Retinal pigment epithelial cell (primary cell): ENCODE measurements around the gene ADAMTS9.

Experiments used
- DNase-seq: peaks from one replicate; pipeline ENCODE4 v3.0.0-alpha.2; 2010; ENCODE audit warnings: low read depth
- H3K4me3 ChIP-seq: 2 replicates; pipeline ENCODE4 v1.5.1; 2011; ENCODE audit warnings: mild to moderate bottlenecking, low read length, control low read depth, moderate library complexity
- TF ChIP-seq, protein P1 (sequence below): conservative IDR thresholded peaks from 2 replicates; pipeline ENCODE4 v1.5.1; 2011; ENCODE audit warnings: low read depth, low read length, control low read depth, inconsistent platforms

Gene ADAMTS9

DNA sequence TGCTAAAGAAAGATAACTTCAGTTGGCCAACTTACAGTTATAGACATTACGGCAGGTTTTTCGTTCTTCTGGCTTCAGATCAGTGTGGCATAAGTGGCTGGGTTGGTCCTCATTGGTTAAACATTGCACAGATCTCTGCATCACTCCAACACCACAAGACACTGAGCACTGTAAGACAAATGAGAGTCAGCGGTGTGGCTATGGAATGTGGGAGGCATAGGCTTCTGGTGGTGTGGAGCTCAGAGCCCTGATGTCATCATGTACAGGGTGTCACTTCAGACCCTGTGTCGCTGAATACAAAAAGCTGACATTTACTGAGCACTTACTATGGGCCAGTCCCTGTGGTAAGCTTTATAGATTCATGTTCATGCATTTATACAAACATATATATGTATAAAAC is 146.0 kb downstream of the ADAMTS9 start:
- DNase-seq: no peak
- TF ChIP-seq, protein P1, sequence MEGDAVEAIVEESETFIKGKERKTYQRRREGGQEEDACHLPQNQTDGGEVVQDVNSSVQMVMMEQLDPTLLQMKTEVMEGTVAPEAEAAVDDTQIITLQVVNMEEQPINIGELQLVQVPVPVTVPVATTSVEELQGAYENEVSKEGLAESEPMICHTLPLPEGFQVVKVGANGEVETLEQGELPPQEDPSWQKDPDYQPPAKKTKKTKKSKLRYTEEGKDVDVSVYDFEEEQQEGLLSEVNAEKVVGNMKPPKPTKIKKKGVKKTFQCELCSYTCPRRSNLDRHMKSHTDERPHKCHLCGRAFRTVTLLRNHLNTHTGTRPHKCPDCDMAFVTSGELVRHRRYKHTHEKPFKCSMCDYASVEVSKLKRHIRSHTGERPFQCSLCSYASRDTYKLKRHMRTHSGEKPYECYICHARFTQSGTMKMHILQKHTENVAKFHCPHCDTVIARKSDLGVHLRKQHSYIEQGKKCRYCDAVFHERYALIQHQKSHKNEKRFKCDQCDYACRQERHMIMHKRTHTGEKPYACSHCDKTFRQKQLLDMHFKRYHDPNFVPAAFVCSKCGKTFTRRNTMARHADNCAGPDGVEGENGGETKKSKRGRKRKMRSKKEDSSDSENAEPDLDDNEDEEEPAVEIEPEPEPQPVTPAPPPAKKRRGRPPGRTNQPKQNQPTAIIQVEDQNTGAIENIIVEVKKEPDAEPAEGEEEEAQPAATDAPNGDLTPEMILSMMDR: no peak
- no peak overlapping the region for H3K4me3 ChIP-seq

DNA sequence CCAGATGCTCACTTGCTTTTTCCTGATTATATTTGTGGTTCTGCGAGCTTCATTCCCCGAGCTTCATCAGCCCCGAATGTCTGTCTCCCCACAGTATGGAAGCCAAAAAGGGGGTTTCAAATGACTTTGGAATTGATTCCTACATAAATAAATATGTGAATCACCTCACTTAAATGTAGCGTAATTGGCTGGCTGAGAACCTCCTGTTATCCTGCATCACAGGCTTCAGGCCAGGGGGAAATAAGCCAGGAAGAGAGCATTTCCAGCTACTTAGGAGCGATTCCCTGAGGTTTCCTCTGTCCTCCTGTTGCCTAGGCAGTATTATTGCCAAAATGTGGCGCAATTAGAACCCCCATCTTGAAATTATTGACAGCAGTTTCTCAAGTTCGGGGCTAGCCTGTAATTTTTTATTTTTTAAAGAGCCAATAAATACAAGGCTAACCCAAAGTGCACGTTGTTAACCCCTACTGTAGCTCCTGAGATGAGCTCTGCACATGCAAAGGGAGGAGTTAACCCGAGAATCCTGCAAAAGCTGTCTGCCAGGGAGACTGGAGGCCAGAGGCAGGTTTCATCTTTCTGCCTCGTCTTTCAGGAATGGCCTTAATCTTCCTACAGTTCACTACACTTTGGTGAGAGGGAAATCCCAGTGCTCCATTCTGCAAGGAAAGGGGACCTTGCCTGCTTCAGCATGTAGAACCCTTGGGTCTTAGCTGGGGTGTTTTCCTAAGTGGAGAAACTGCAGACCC is 148.2 kb downstream of the ADAMTS9 start:
- TF ChIP-seq, protein P1: no peak
- no peak overlapping the region for H3K4me3 ChIP-seq
- no peak for DNase-seq

DNA sequence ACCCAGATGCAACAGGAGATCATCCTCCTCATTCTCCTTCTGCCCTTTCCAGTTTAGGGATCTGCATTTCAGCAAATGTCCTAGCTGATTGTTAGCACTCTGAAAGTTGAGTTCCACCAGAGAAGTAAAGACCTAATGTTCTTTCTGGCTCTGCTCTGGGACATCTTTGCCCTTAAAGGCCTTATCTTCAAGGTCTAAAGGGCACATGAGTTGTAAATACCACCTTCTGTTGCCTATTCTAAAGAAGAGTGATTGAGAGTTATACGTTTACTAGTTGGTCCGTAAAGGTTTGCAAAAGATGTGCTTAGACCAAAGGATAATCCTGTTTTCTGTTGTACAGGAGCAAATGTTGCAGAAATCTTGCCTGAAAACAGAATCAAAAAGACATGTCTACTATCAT is 151.6 kb downstream of the ADAMTS9 start:
- no peak for DNase-seq
- TF ChIP-seq, protein P1: no peak
- no peak overlapping the region for H3K4me3 ChIP-seq

DNA sequence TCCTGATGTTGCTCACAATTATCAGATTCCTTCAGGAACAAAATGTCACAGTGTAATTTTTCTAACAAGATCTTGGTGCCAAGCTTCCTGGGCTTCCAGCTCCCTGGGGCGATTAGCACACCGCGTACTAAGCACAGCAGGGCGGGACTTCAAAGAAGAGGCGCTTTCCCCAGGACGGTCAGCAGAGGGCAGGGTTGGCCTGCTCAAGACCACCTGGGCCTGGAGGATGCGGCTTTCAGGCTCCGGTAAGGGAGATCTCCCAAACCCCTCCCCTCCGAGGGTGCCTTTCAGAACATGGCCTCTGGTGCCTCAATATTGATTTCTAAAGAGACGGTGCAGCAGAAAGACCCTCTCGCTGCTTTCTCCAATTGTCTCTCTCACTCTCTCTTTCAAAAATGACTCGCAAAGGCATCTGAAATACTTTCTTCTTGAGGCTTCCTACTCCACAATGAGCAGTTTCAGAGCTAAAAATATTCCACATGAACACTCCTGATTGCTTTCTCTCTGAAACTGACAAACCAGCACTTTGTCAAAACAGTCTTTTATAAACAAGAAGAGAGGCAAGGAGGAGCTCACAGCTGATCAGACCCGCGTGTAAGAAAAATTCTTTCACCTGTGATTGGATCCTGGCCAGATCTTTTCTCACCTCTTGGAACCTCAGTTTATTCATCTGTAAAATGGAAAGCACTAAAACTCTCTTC is 154.0 kb downstream of the ADAMTS9 start:
- TF ChIP-seq, protein P1: peak; percentile 91
- peak; percentile 73 for DNase-seq
- H3K4me3 ChIP-seq: no peak overlapping the region

DNA sequence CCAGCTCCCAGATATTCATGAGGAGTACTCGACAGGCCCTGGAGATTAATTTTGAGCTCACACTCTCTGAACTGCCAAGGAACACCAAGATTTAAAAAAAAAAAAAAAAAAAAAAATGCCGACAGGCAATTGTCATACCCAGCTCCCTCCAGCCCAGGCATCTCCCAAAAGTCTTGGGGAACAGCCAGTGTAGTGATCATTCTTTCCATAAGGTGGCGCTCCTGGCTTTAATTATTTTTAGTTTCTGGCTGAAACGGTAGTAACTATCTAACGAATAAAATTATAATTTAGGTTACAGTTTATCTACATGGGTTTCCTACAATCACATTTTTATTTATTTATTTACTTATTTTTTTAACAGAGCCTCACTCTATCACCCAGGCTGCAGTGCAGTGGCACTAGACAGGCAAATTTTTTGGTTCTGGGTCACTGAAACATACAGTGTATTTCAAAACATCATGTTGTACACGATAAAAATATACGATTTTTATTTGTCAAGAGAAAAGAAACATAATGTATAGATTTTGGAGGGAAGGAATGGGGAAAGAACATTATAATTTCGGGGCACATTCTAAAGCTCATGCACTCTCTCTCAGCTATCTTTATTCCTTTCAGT is 157.3 kb downstream of the ADAMTS9 start:
- no peak overlapping the region for H3K4me3 ChIP-seq
- no peak for DNase-seq
- TF ChIP-seq, protein P1: peak; percentile 73

DNA sequence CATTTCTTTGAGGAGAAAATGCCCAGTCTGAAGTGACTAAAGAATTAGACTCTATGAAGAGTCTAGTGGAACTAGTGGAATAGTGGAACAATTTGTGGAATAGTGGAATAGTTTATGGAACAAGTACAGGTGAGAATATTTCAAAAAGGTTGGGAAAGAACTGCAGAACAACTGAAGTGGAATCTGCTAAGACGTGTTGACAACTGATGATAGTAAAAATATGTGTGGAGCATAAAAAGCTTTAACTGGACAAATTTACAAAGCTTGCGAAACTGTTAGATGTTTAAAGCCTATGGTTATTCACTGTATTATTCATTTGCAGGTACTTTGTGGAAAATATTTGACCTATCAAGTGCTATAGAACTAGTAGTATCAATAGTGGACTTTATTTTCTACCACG is 164.5 kb downstream of the ADAMTS9 start:
- DNase-seq: no peak
- TF ChIP-seq, protein P1: no peak

DNA sequence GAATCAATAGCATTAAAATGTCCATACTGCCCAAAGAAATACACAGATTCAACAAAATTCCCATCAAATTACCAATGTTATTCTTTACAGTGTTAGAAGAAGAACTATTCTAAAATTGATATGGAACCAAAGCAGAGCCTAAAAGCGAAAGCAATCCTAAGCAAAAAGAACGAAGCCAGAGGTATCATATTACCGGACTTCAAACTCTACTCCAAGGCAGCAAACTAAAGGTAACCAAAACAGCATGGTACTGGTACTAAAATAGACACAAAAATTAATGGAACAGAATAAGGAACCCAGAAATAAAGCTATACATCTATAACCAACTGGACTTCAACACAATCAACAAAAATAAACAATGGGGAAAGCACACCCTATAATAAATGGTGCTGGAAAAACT is 167.5 kb downstream of the ADAMTS9 start:
- DNase-seq: no peak
- H3K4me3 ChIP-seq: no peak overlapping the region
- TF ChIP-seq, protein P1: no peak

More for the DNA sequence above, 164.5 kb downstream of the ADAMTS9 start:
- no peak overlapping the region for H3K4me3 ChIP-seq
